Panc1 (cell line): Measurements from ENCODE around the gene ERMARD. TPM values are rescaled to one million over a fixed set of nuclear protein-coding genes. Genes with fewer than 3 reads are reported as not detected.

Source experiments
- ATAC-seq: fragments of 200-7000 bp; cut with Tn5 transposase; 2 replicates; pipeline ENCODE4 v1.9.1; 2020; ENCODE audit warnings: mild to moderate bottlenecking, moderate library complexity
- BruUV-seq: library from RNA; stranded (reverse); fragments of 400-500 nt; replicated peaks from 2 replicates; lab custom pipeline; 2021; lab: Mats Ljungman, UMichigan
- CTCF ChIA-PET: fragments of 300-600 bp; sonication (Branson Sonifier 250); formaldehyde crosslinking; loops from one replicate; lab custom pipeline; 2022; ENCODE audit warnings: antibody characterized with exemption; lab: Charles Lee
- POLR2A ChIA-PET: fragments of 300-600 bp; sonication (Branson Sonifier 250); formaldehyde crosslinking; loops from one replicate; lab custom pipeline; 2022; ENCODE audit warnings: antibody characterized with exemption; lab: Charles Lee
- DNase-seq: peaks from one replicate; pipeline ENCODE4 v3.0.0-alpha.2; 2010; ENCODE audit warnings: low read depth, low spot score
- H3K27ac ChIP-seq: 2 replicates; pipeline ENCODE4 v1.5.1; 2011; ENCODE audit warnings: mild to moderate bottlenecking, low read length, inconsistent platforms
- H3K27me3 ChIP-seq: fragments of 200-500 bp; sonication (Bioruptor generic); 2 replicates; pipeline ENCODE4 v1.6.0; 2014; ENCODE audit warnings: low read length, inconsistent platforms; ENCODE audit not compliant: control insufficient read depth, insufficient read depth
- H3K36me3 ChIP-seq: fragments of 200-500 bp; sonication (Bioruptor generic); 2 replicates; pipeline ENCODE4 v1.5.1; 2014; ENCODE audit warnings: inconsistent platforms, mild to moderate bottlenecking, low read length, moderate library complexity; ENCODE audit not compliant: control insufficient read depth, insufficient read depth
- H3K4me1 ChIP-seq: 2 replicates; pipeline ENCODE4 v1.5.1; 2011; ENCODE audit warnings: inconsistent platforms, mild to moderate bottlenecking, low read length, moderate library complexity; ENCODE audit not compliant: control insufficient read depth, insufficient read depth
- H3K4me3 ChIP-seq, 2 experiments: 2 replicates each; pipeline ENCODE4 v1.5.1; 2011 to 2012; ENCODE audit warnings: low read depth in 2 of 2, low read length in 2 of 2, mild to moderate bottlenecking in 2 of 2, inconsistent platforms in 1 of 2, moderate library complexity in 1 of 2
- H3K9me3 ChIP-seq: fragments of 200-500 bp; sonication (Bioruptor generic); 2 replicates; pipeline ENCODE4 v1.5.1; 2014; ENCODE audit warnings: low read depth, mild to moderate bottlenecking, inconsistent platforms, low read length, moderate library complexity; ENCODE audit not compliant: control insufficient read depth, insufficient read depth
- CTCF ChIP-seq: fragments of 450-650 bp; IDR thresholded peaks from 2 replicates; pipeline ENCODE4 v1.5.1; 2017; ENCODE audit warnings: mild to moderate bottlenecking
- POLR2AphosphoS5 ChIP-seq: IDR thresholded peaks from 2 replicates; pipeline ENCODE4 v1.6.1; 2012; ENCODE audit warnings: mild to moderate bottlenecking, low read depth, low read length, moderate library complexity
- REST ChIP-seq, 2 experiments: IDR thresholded peaks; 2 replicates each; pipeline ENCODE4 v1.6.1; 2011 to 2012; ENCODE audit warnings: low read depth in 2 of 2, control low read depth in 1 of 2, low read length in 1 of 2, mild to moderate bottlenecking in 1 of 2, moderate library complexity in 1 of 2; ENCODE audit not compliant: insufficient read depth in 1 of 2
- SIN3A ChIP-seq: IDR thresholded peaks from 2 replicates; pipeline ENCODE4 v1.6.1; 2012; ENCODE audit warnings: low read depth, mild to moderate bottlenecking, low read length, moderate library complexity, borderline replicate concordance; ENCODE audit not compliant: insufficient read depth
- TCF7L2 ChIP-seq: IDR thresholded peaks from 2 replicates; pipeline ENCODE4 v1.6.1; 2011; ENCODE audit warnings: mild to moderate bottlenecking, low read depth, low read length, inconsistent platforms
- in situ Hi-C: cut with HindIII; loops from 2 replicates; pipeline ENCODE4 v1.10.0; 2016; ENCODE audit warnings: low sequenced_read_pairs, low pct_unique_long_range_greater_than_20kb
- intact Hi-C: fragments of 100-400 bp; cut with micrococcal nuclease; formaldehyde crosslinking; loops from one replicate; pipeline ENCODE4 v1.10.0; 2022; ENCODE audit not compliant: unreplicated experiment
- total RNA-seq: library from RNA; stranded (reverse); gene quantifications from one replicate; pipeline ENCODE4 v1.2.1, GENCODE V29; 2021; ENCODE audit not compliant: unreplicated experiment

Gene ERMARD
- total RNA-seq, 1 experiment from 2014 or later: 38.5 TPM

GRCh38 chr6:169784821-169785340 lies 33.5 kb downstream of the ERMARD start:
- H3K4me3 ChIP-seq: no peak overlapping the region
- ChIA-PET CTCF (no interaction called here), POLR2A (no interaction called here)

GRCh38 chr6:169785566-169785965 lies 34.1 kb downstream of the ERMARD start:
- ATAC-seq (no peak), DNase-seq (no peak)
- Histone ChIP-seq H3K4me1 (peaks cover 7% of the 10 kb centered on the region), H3K4me3 (no peak overlapping the region), H3K27ac (no peak overlapping the region), H3K9me3 (no peaks in the 10 kb centered on the region), H3K36me3 (no peaks in the 10 kb centered on the region), H3K27me3 (no peaks in the 10 kb centered on the region)
- TF ChIP-seq POLR2AphosphoS5 (no peak), SIN3A (no peak), CTCF (no peak), REST (IDR thresholded peaks at IDR 0.05; ENCODE audit: insufficient read depth in 1 of 2, low read depth in 2 of 2, low read length in 1 of 2) (no peak), TCF7L2 (no peak)
- POLR2A ChIA-PET: interaction anchor here (0.6 kb wide), 1 partner anchor 548 kb away, joined by 3 read pairs; no protein-coding TSS in a partner anchor
- CTCF ChIA-PET: no interaction called here
- no TSS peak for BruUV-seq
- intact Hi-C loops: no loop called here
- in situ Hi-C loops: no loop called here

More at GRCh38 chr6:169784821-169785340, 33.5 kb downstream of the ERMARD start:
- H3K27ac ChIP-seq: no peak overlapping the region
- no TSS peak for BruUV-seq
- peaks cover 5% of the 10 kb centered on the region for H3K4me1 ChIP-seq
- intact Hi-C loops: no loop called here
- H3K9me3 ChIP-seq: no peaks in the 10 kb centered on the region
- TF ChIP-seq SIN3A (no peak), POLR2AphosphoS5 (no peak), CTCF (no peak), TCF7L2 (no peak), REST (IDR thresholded peaks at IDR 0.05; ENCODE audit: insufficient read depth in 1 of 2, low read depth in 2 of 2, low read length in 1 of 2) (no peak)
- DNase-seq (no peak), ATAC-seq (no peak)
- in situ Hi-C loops: no loop called here
- H3K36me3 ChIP-seq: no peaks in the 10 kb centered on the region
- H3K27me3 ChIP-seq: no peaks in the 10 kb centered on the region
